GM23338 (cell line): ENCODE data around the gene LY6G6D. TPM values are rescaled to one million over a fixed set of nuclear protein-coding genes. Genes with fewer than 3 reads are reported as not detected.

ENCODE experiments used
- ATAC-seq: fragments of 200-7000 bp; cut with Tn5 transposase; 3 replicates; pipeline ENCODE4 v1.9.1; 2020
- DNase-seq: peaks from one replicate; pipeline ENCODE4 v3.0.0-alpha.2; 2015; ENCODE audit warnings: low spot score
- H2AFZ ChIP-seq: fragments of 200-600 bp; sonication (generic); 2 replicates; pipeline ENCODE4 v1.8.0; 2016; ENCODE audit warnings: antibody characterized with exemption, mild to moderate bottlenecking, moderate library complexity
- H3F3A ChIP-seq: fragments of 200-600 bp; sonication (generic); replicated peaks from 2 replicates; pipeline ENCODE4 v1.8.0; 2017; ENCODE audit warnings: antibody characterized with exemption, mixed run types, low read depth
- H3K27ac ChIP-seq: fragments of 200-600 bp; sonication (generic); 2 replicates; pipeline ENCODE4 v1.6.1; 2016; ENCODE audit warnings: low read depth
- H3K27me3 ChIP-seq: fragments of 200-600 bp; sonication (generic); 2 replicates; pipeline ENCODE4 v1.8.0; 2016; ENCODE audit warnings: mild to moderate bottlenecking, mixed run types, moderate library complexity; ENCODE audit not compliant: insufficient read depth
- H3K36me3 ChIP-seq: fragments of 200-600 bp; sonication (generic); 2 replicates; pipeline ENCODE4 v1.8.0; 2016; ENCODE audit warnings: mild to moderate bottlenecking; ENCODE audit not compliant: insufficient read depth
- H3K4me1 ChIP-seq: fragments of 200-600 bp; sonication (generic); 2 replicates; pipeline ENCODE4 v1.8.0; 2016; ENCODE audit warnings: mild to moderate bottlenecking, moderate library complexity; ENCODE audit not compliant: insufficient read depth
- H3K4me2 ChIP-seq: fragments of 200-600 bp; sonication (generic); 2 replicates; pipeline ENCODE4 v1.7.1; 2017; ENCODE audit warnings: mixed run types
- H3K4me3 ChIP-seq: fragments of 200-600 bp; sonication (generic); 2 replicates; pipeline ENCODE4 v1.6.1; 2016; ENCODE audit warnings: mixed run types
- H3K79me2 ChIP-seq: fragments of 200-600 bp; sonication (generic); replicated peaks from 2 replicates; pipeline ENCODE4 v1.8.0; 2017; ENCODE audit warnings: mild to moderate bottlenecking; ENCODE audit not compliant: insufficient read depth
- H3K9me2 ChIP-seq: fragments of 200-600 bp; sonication (generic); 2 replicates; pipeline ENCODE4 v1.8.0; 2017; ENCODE audit not compliant: insufficient read depth
- H4K20me1 ChIP-seq: fragments of 200-600 bp; sonication (generic); replicated peaks from 2 replicates; pipeline ENCODE4 v1.8.0; 2017; ENCODE audit warnings: mild to moderate bottlenecking; ENCODE audit not compliant: insufficient read depth
- H3K27ac Mint-ChIP-seq: 2 replicates; pipeline ENCODE4 v1.8.0; 2020; ENCODE audit warnings: inconsistent platforms, mild to moderate bottlenecking, moderate library complexity, mixed read lengths
- H3K27me3 Mint-ChIP-seq: 3 replicates; pipeline ENCODE4 v1.8.0; 2022; ENCODE audit warnings: low read depth, mild to moderate bottlenecking, moderate library complexity, mixed read lengths, inconsistent platforms; ENCODE audit not compliant: insufficient read depth, poor library complexity
- H3K36me3 Mint-ChIP-seq: 3 replicates; pipeline ENCODE4 v1.8.0; 2021; ENCODE audit warnings: low read depth, mild to moderate bottlenecking, inconsistent platforms, moderate library complexity, mixed read lengths
- H3K4me1 Mint-ChIP-seq: 3 replicates; pipeline ENCODE4 v1.8.0; 2020; ENCODE audit warnings: mild to moderate bottlenecking, inconsistent platforms, mixed read lengths
- H3K4me3 Mint-ChIP-seq: 3 replicates; pipeline ENCODE4 v1.8.0; 2021; ENCODE audit warnings: moderate library complexity, mild to moderate bottlenecking, inconsistent platforms, mixed read lengths
- H3K9me3 Mint-ChIP-seq: 3 replicates; pipeline ENCODE4 v1.8.0; 2020; ENCODE audit warnings: moderate library complexity, mild to moderate bottlenecking, inconsistent platforms, mixed read lengths
- CREB1 ChIP-seq: fragments of 250-450 bp; sonication (Bioruptor Pico); IDR thresholded peaks from 2 replicates; pipeline ENCODE4 v1.5.0; 2020; ENCODE audit warnings: low read depth, mild to moderate bottlenecking, moderate library complexity
- EZH2 ChIP-seq: fragments of 200-600 bp; sonication (generic); IDR thresholded peaks from one replicate; pipeline ENCODE4 v1.8.0; 2017; ENCODE audit warnings: antibody characterized with exemption, mild to moderate bottlenecking, low read depth; ENCODE audit not compliant: unreplicated experiment
- EZH2phosphoT487 ChIP-seq: fragments of 200-600 bp; sonication (generic); IDR thresholded peaks from one replicate; pipeline ENCODE4 v1.8.1; 2018; ENCODE audit warnings: antibody characterized with exemption; ENCODE audit not compliant: unreplicated experiment
- JUNB ChIP-seq: IDR thresholded peaks from one replicate; pipeline ENCODE4 v1.6.1; 2016; ENCODE audit warnings: antibody characterized with exemption; ENCODE audit not compliant: unreplicated experiment
- NANOG ChIP-seq: IDR thresholded peaks from 2 replicates; pipeline ENCODE4 v1.6.1; 2016; ENCODE audit warnings: antibody characterized with exemption, borderline replicate concordance
- POLR2AphosphoS5 ChIP-seq: IDR thresholded peaks from 2 replicates; pipeline ENCODE4 v1.6.1; 2016; ENCODE audit warnings: antibody characterized with exemption, low read depth
- REST ChIP-seq: IDR thresholded peaks from one replicate; pipeline ENCODE4 v1.6.1; 2018; ENCODE audit warnings: antibody characterized with exemption; ENCODE audit not compliant: unreplicated experiment
- STAT1 ChIP-seq: IDR thresholded peaks from one replicate; pipeline ENCODE4 v1.6.1; 2016; ENCODE audit warnings: antibody characterized with exemption; ENCODE audit not compliant: unreplicated experiment
- ZNF114 ChIP-seq: fragments of 250-450 bp; sonication (Bioruptor Pico); IDR thresholded peaks from 2 replicates; pipeline ENCODE4 v1.5.0; 2020; ENCODE audit warnings: mild to moderate bottlenecking, moderate library complexity
- ZNF331 ChIP-seq: fragments of 250-450 bp; sonication (Bioruptor Pico); IDR thresholded peaks from 2 replicates; pipeline ENCODE4 v1.5.0; 2020; ENCODE audit warnings: low read depth, mild to moderate bottlenecking, moderate library complexity
- polyA plus RNA-seq: library from polyadenylated mRNA; unstranded; fragments of >200 nt; fragmentation: Nextera tagmentation; extraction: Ambion mirVana; gene quantifications from 2 replicates; pipeline ENCODE4 v1.2.1, GENCODE V29; 2016
- total RNA-seq: library from RNA; depleted of rRNA; stranded (reverse); fragments of >200 nt; shearing (Covaris generic); gene quantifications from 2 replicates; pipeline ENCODE4 v1.2.3, GENCODE V29; 2014
- TF ChIP-seq, protein P1 (sequence below), 2 experiments: fragments of 200-600 bp in 1 of 2; sonication (generic) in 1 of 2; conservative IDR thresholded peaks; 2 replicates each; pipeline versions ENCODE4 v1.5.1 to v1.6.1; 2016 to 2017; ENCODE audit warnings: antibody characterized with exemption in 2 of 2, low read depth in 2 of 2, mild to moderate bottlenecking in 2 of 2, moderate library complexity in 1 of 2
- TF ChIP-seq, protein P2 (sequence below): fragments of 250-450 bp; sonication (Bioruptor Pico); IDR thresholded peaks from 2 replicates; pipeline ENCODE4 v1.5.0; 2020; ENCODE audit warnings: mild to moderate bottlenecking, moderate library complexity

The LY6G6D gene
- total and polyA plus RNA-seq, 2 experiments from 2014 or later, result not detected

- no peak for TF ChIP-seq REST
- no peak for TF ChIP-seq STAT1
- no peak for TF ChIP-seq POLR2AphosphoS5
- TF ChIP-seq EZH2phosphoT487, result no peak
Measured at GRCh38 chr6:31762356-31762755, 47.2 kb downstream of the LY6G6D start, which contains the start of gene SAPCD1 (continued).

- Histone ChIP-seq H3F3A (0 out of 2 replicates have a peak, but pooled peaks cover 2% of the 10 kb centered on the region), H3K79me2 (no peaks in the 10 kb centered on the region), H3K4me1 (peaks cover 14% of the 10 kb centered on the region), H3K9me2 (no peaks in the 10 kb centered on the region), H3K4me2 (no peak overlapping the region), H3K36me3 (no peaks in the 10 kb centered on the region), H2AFZ (no peak overlapping the region), H3K27ac (no peak overlapping the region), H4K20me1 (no peaks in the 10 kb centered on the region), H3K4me3 (no peak overlapping the region), H3K27me3 (no peaks in the 10 kb centered on the region)
- Mint-ChIP-seq H3K4me3 (peak overlapping the region; percentile 2; the same call in 1 of the 3 replicates), H3K4me1 (peaks cover 24% of the 10 kb centered on the region), H3K9me3 (no peaks in the 10 kb centered on the region; the same call in 2 of the 3 replicates), H3K27ac (peak overlapping the region; percentile 59; the same call in 1 of the 2 replicates), H3K36me3 (peaks cover 22% of the 10 kb centered on the region), H3K27me3 (peaks cover 14% of the 10 kb centered on the region)
- no peak for DNase-seq
- ATAC-seq, result no peak
- TF ChIP-seq, protein P1, sequence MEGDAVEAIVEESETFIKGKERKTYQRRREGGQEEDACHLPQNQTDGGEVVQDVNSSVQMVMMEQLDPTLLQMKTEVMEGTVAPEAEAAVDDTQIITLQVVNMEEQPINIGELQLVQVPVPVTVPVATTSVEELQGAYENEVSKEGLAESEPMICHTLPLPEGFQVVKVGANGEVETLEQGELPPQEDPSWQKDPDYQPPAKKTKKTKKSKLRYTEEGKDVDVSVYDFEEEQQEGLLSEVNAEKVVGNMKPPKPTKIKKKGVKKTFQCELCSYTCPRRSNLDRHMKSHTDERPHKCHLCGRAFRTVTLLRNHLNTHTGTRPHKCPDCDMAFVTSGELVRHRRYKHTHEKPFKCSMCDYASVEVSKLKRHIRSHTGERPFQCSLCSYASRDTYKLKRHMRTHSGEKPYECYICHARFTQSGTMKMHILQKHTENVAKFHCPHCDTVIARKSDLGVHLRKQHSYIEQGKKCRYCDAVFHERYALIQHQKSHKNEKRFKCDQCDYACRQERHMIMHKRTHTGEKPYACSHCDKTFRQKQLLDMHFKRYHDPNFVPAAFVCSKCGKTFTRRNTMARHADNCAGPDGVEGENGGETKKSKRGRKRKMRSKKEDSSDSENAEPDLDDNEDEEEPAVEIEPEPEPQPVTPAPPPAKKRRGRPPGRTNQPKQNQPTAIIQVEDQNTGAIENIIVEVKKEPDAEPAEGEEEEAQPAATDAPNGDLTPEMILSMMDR (conservative IDR thresholded peaks at IDR 0.05; ENCODE audit: low read depth in 2 of 2), result no peak
- TF ChIP-seq EZH2 (no peak), NANOG (no peak), POLR2AphosphoS5 (no peak), EZH2phosphoT487 (no peak), CREB1 (no peak), ZNF331 (CRISPR knock-in tag) (no peak), STAT1 (no peak), JUNB (no peak), ZNF114 (CRISPR knock-in tag) (no peak)
- TF ChIP-seq, protein P2, sequence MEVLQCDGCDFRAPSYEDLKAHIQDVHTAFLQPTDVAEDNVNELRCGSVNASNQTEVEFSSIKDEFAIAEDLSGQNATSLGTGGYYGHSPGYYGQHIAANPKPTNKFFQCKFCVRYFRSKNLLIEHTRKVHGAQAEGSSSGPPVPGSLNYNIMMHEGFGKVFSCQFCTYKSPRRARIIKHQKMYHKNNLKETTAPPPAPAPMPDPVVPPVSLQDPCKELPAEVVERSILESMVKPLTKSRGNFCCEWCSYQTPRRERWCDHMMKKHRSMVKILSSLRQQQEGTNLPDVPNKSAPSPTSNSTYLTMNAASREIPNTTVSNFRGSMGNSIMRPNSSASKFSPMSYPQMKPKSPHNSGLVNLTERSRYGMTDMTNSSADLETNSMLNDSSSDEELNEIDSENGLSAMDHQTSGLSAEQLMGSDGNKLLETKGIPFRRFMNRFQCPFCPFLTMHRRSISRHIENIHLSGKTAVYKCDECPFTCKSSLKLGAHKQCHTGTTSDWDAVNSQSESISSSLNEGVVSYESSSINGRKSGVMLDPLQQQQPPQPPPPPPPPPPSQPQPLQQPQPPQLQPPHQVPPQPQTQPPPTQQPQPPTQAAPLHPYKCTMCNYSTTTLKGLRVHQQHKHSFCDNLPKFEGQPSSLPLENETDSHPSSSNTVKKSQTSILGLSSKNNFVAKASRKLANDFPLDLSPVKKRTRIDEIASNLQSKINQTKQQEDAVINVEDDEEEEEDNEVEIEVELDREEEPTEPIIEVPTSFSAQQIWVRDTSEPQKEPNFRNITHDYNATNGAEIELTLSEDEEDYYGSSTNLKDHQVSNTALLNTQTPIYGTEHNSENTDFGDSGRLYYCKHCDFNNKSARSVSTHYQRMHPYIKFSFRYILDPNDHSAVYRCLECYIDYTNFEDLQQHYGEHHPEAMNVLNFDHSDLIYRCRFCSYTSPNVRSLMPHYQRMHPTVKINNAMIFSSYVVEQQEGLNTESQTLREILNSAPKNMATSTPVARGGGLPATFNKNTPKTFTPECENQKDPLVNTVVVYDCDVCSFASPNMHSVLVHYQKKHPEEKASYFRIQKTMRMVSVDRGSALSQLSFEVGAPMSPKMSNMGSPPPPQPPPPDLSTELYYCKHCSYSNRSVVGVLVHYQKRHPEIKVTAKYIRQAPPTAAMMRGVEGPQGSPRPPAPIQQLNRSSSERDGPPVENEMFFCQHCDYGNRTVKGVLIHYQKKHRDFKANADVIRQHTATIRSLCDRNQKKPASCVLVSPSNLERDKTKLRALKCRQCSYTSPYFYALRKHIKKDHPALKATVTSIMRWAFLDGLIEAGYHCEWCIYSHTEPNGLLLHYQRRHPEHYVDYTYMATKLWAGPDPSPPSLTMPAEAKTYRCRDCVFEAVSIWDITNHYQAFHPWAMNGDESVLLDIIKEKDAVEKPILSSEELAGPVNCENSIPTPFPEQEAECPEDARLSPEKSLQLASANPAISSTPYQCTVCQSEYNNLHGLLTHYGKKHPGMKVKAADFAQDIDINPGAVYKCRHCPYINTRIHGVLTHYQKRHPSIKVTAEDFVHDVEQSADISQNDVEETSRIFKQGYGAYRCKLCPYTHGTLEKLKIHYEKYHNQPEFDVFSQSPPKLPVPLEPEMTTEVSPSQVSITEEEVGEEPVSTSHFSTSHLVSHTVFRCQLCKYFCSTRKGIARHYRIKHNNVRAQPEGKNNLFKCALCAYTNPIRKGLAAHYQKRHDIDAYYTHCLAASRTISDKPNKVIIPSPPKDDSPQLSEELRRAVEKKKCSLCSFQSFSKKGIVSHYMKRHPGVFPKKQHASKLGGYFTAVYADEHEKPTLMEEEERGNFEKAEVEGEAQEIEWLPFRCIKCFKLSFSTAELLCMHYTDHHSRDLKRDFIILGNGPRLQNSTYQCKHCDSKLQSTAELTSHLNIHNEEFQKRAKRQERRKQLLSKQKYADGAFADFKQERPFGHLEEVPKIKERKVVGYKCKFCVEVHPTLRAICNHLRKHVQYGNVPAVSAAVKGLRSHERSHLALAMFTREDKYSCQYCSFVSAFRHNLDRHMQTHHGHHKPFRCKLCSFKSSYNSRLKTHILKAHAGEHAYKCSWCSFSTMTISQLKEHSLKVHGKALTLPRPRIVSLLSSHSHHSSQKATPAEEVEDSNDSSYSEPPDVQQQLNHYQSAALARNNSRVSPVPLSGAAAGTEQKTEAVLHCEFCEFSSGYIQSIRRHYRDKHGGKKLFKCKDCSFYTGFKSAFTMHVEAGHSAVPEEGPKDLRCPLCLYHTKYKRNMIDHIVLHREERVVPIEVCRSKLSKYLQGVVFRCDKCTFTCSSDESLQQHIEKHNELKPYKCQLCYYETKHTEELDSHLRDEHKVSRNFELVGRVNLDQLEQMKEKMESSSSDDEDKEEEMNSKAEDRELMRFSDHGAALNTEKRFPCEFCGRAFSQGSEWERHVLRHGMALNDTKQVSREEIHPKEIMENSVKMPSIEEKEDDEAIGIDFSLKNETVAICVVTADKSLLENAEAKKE (CRISPR knock-in tag), result no peak
Measured at GRCh38 chr6:31762878-31763618, 47.9 kb downstream of the LY6G6D start.
